Ovary (tissue), 9 donors: Measurements from ENCODE around the gene NEDD4L. TPM values are rescaled to one million over a fixed set of nuclear protein-coding genes. Genes with fewer than 3 reads are reported as not detected.
A peak's percentile ranks its signal among the peaks of the same experiment; 100 is the strongest.

Experiments
- DNase-seq, 5 donors: peaks; one replicate each; pipeline ENCODE4 v3.0.0-alpha.2; 2019 to 2020
- H3K27ac ChIP-seq, 2 donors: fragments of 200-600 bp; one replicate each; pipeline versions ENCODE4 v1.5.1 to v1.8.0; 2019 to 2022
- H3K27me3 ChIP-seq: fragments of 200-600 bp; one replicate; pipeline ENCODE4 v1.8.0; 2022
- H3K36me3 ChIP-seq: fragments of 200-600 bp; sonication (generic); one replicate; pipeline ENCODE4 v1.5.1; 2019
- H3K4me1 ChIP-seq: one replicate; pipeline ENCODE4 v1.8.1; 2013; ENCODE audit warnings: mild to moderate bottlenecking, moderate library complexity; ENCODE audit not compliant: insufficient read depth
- H3K4me3 ChIP-seq: fragments of 200-600 bp; sonication (generic); one replicate; pipeline ENCODE4 v1.5.1; 2017
- H3K9me3 ChIP-seq, 2 donors: fragments of 200-600 bp in 1 of 2; sonication (generic) in 1 of 2; one replicate each; pipeline versions ENCODE4 v1.5.1 to v1.8.1; 2013 to 2019; ENCODE audit warnings: mild to moderate bottlenecking in 1 of 2, moderate library complexity in 1 of 2
- EP300 ChIP-seq: sonication (generic); formaldehyde crosslinking; IDR thresholded peaks from one replicate; pipeline ENCODE4 v1.6.1; 2017; ENCODE audit warnings: antibody characterized with exemption
- POLR2A ChIP-seq: fragments of 450-650 bp; IDR thresholded peaks from one replicate; pipeline ENCODE4 v1.6.1; 2017; ENCODE audit warnings: antibody characterized with exemption, mild to moderate bottlenecking, moderate library complexity
- WGBS, 3 donors: extraction: QIAGEN DNeasy Blood & Tissue Kit in 1 of 3; methylation state at CpG; one replicate each; pipeline versions ENCODE4 v1.1.5 to v1.1.7; 2013 to 2017; 5-methylcytosine and 5-hydroxymethylcytosine counted together
- intact Hi-C, 4 donors: fragments of 100-400 bp; cut with DNase I; formaldehyde crosslinking; loops; one replicate each; pipeline versions ENCODE4 v1.11.0 to v1.15.1; 2022 to 2023
- polyA plus RNA-seq, 2 donors: library from polyadenylated mRNA; stranded (reverse); fragments of 200-250 nt in 1 of 2; fragments of 350-450 nt in 1 of 2; fragmentation: Illumina TruSeq in 1 of 2; extraction: RNeasy Lipid Tissue Mini Kit (QIAGEN cat#74804) in 1 of 2; gene quantifications; one replicate each; pipeline ENCODE4 v1.2.3, GENCODE V29; 2013 to 2014
- total RNA-seq, 7 donors: library from RNA; depleted of rRNA in 2 of 7; stranded (reverse); fragments of >200 nt in 2 of 7; fragmentation: NEBNext Ultra II Directional in 3 of 7; extraction: Animal tissue kit (Norgen Biotek cat#: 25700) in 3 of 7; gene quantifications; one replicate each; pipeline versions ENCODE4 v1.1.0 to v1.2.4, GENCODE V29; 2016 to 2023
- TF ChIP-seq, protein P1 (sequence below), 3 donors: fragments of 450-650 bp in 2 of 3; fragments of 200-600 bp in 1 of 3; IDR thresholded peaks; one replicate each; pipeline versions ENCODE4 v1.5.1 to v1.8.0; 2016 to 2022; ENCODE audit warnings: antibody characterized with exemption in 3 of 3, mild to moderate bottlenecking in 1 of 3
- donor health status: DM: no; HTN: no; CAD: no; lungs with moderate emphysema.
- donor health status: DM: no; HTN: no; CAD: no.
- donor health status: Bipolar disorder and iron deficiency.
- donor health status: DM: yes; HTN: yes; CAD: no.
- donor health status: DM: no; HTN: no; CAD: no.
- donor health status: DM: yes; HTN: yes; CAD: no.

Gene NEDD4L
- total and polyA plus RNA-seq, 9 donors = 11.0 to 75.2 (median 18.2) TPM

DNA sequence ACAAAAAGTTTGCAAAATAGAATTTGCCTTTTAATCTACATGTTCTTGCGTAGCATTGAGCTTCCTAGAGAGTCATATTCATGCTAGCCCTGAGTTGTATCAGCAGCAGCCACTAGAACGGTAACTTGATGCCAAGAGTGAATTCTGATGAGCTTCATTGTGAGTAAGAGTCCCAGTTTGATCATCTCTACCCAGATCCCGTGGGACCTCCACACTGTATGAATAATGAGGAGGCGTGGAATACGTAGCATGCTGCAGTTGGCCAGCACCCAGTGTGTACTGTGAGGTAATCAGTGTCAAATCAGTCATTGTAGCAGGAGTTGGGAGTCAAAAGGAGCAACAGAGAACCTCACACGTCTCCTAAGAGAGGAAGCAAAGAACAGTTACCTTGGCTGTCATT, 197.9 kb downstream of the NEDD4L start:
- Histone ChIP-seq H3K36me3 (no peaks in the 10 kb centered on the region), H3K27me3 (no peaks in the 10 kb centered on the region), H3K27ac (no peak overlapping the region), H3K4me1 (no peaks in the 10 kb centered on the region), H3K4me3 (no peak overlapping the region), H3K9me3 (no peaks in the 10 kb centered on the region)
- intact Hi-C loops = no loop called here
- no peak for DNase-seq
- TF ChIP-seq EP300 = no peak
- no peak for TF ChIP-seq POLR2A
- 72 to 82% (median 79%) methylated on average over 6 of the region's 6 CpGs for WGBS, 3 donors

DNA sequence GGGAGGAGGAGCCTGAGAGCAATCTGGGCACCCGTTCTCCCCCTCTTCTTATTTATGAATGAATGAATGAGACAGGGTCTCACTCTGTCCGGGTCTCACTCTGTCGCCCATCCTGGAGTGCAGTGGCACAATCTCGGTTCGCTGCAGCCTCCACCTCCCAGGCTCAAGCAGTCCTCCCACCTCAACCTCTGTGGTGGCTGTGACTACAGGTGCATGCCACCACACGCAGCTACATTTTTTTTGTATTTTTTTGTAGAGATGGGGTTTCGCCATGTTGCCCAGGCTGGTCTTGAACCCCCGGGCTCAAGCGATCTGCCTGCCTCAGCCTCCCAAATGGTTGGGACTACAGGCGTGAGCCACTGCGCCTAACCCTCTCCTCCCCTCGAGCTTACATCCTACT, 198.4 kb downstream of the NEDD4L start:
- H3K27me3 ChIP-seq = no peaks in the 10 kb centered on the region
- no peak for DNase-seq
- H3K4me1 ChIP-seq = peaks cover 5% of the 10 kb centered on the region
- intact Hi-C loops = no loop called here
- no peaks in the 10 kb centered on the region for H3K9me3 ChIP-seq
- TF ChIP-seq, protein P1, sequence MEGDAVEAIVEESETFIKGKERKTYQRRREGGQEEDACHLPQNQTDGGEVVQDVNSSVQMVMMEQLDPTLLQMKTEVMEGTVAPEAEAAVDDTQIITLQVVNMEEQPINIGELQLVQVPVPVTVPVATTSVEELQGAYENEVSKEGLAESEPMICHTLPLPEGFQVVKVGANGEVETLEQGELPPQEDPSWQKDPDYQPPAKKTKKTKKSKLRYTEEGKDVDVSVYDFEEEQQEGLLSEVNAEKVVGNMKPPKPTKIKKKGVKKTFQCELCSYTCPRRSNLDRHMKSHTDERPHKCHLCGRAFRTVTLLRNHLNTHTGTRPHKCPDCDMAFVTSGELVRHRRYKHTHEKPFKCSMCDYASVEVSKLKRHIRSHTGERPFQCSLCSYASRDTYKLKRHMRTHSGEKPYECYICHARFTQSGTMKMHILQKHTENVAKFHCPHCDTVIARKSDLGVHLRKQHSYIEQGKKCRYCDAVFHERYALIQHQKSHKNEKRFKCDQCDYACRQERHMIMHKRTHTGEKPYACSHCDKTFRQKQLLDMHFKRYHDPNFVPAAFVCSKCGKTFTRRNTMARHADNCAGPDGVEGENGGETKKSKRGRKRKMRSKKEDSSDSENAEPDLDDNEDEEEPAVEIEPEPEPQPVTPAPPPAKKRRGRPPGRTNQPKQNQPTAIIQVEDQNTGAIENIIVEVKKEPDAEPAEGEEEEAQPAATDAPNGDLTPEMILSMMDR (IDR thresholded peaks at IDR 0.05) = no peak
- TF ChIP-seq EP300 (no peak), POLR2A (no peak)
- 94 to 97% (median 96%) methylated on average over 12 of the region's 12 CpGs for WGBS, 3 donors
- H3K27ac ChIP-seq = no peak overlapping the region
- no peaks in the 10 kb centered on the region for H3K36me3 ChIP-seq
- no peak overlapping the region for H3K4me3 ChIP-seq

DNA sequence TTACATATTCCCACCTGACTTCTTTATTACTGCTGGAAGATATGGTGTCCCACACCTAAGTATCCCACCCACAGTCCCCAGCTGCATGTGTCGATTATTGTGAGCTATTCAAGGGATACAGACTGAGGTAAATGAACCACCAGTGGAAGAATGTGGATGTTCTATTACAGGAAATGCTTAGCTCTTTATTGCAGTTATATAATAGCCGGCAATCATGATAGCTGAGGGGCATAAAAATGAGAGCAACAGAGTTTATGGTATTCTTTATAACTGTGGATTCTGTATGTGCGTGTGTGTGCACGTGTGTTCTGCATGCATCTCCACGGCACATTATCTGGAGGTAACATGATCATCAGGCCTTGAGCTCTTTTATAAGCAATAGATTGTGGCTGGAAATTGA, 198.9 kb downstream of the NEDD4L start:
- Histone ChIP-seq H3K27ac (no peak overlapping the region), H3K4me3 (no peak overlapping the region), H3K27me3 (no peaks in the 10 kb centered on the region), H3K36me3 (no peaks in the 10 kb centered on the region), H3K9me3 (no peaks in the 10 kb centered on the region), H3K4me1 (peaks cover 7% of the 10 kb centered on the region)
- no peak for DNase-seq
- intact Hi-C loops = no loop called here
- 91 to 96% (median 94%) methylated on average over 5 of the region's 5 CpGs for WGBS, 3 donors
- TF ChIP-seq, protein P1 (IDR thresholded peaks at IDR 0.05) = no peak
- TF ChIP-seq EP300 (no peak), POLR2A (no peak)

DNA sequence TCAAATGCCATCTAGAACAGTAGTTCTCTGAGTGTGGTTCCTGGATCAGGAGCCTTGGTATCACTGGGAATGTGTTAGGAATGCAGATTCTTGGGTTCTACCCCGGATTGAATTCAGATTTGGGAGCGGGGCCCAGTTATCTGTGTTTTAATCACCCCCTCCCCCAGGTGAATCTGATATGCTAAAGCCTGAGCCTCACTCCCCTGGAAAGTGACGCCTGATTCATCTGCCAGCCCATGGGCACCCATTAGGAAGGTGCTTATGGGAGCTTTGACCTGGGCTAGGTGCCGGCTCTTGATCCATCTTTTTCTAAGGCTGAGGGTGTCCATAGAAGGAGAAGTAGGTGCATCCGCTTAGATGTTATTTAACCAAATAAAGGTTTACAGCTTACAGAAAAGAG, 199.4 kb downstream of the NEDD4L start:
- Histone ChIP-seq H3K27ac (no peak overlapping the region), H3K4me3 (no peak overlapping the region), H3K4me1 (peaks cover 7% of the 10 kb centered on the region), H3K9me3 (no peaks in the 10 kb centered on the region), H3K36me3 (no peaks in the 10 kb centered on the region), H3K27me3 (no peaks in the 10 kb centered on the region)
- no peak for DNase-seq
- 94 to 98% (median 97%) methylated on average over 5 of the region's 5 CpGs for WGBS, 3 donors
- intact Hi-C loops = no loop called here
- TF ChIP-seq EP300 (no peak), POLR2A (no peak)
- TF ChIP-seq, protein P1 (IDR thresholded peaks at IDR 0.05) = no peak

GRCh38 chr18:58247363-58247834, 203.4 kb downstream of the NEDD4L start:
- H3K9me3 ChIP-seq = no peaks in the 10 kb centered on the region
- H3K27me3 ChIP-seq = no peaks in the 10 kb centered on the region
- peak overlapping the region in 1 of 2 donors; percentile 49 for H3K27ac ChIP-seq
- peak in 4 of 5 donors; percentile 25 to 45 (median 42) for DNase-seq
- WGBS, 3 donors = 3 to 10% (median 8%) methylated on average over 20 of the region's 20 CpGs
- intact Hi-C loops = no loop called here
- H3K4me1 ChIP-seq = peaks cover 7% of the 10 kb centered on the region
- TF ChIP-seq EP300 (no peak), POLR2A (no peak)
- TF ChIP-seq, protein P1 (IDR thresholded peaks at IDR 0.05) = no peak
- H3K36me3 ChIP-seq = no peaks in the 10 kb centered on the region
- H3K4me3 ChIP-seq = no peak overlapping the region
